Measurements from ENCODE around the gene MPZL1. TPM values are rescaled to one million over a fixed set of nuclear protein-coding genes. Genes with fewer than 3 reads are reported as not detected.

The MPZL1 gene
- total and polyA plus RNA-seq, 2 of the 13 experiments (the other 11 are each of a cell fraction or from before 2014, with no cell fraction given): 38.0 to 68.7 TPM

DNA sequence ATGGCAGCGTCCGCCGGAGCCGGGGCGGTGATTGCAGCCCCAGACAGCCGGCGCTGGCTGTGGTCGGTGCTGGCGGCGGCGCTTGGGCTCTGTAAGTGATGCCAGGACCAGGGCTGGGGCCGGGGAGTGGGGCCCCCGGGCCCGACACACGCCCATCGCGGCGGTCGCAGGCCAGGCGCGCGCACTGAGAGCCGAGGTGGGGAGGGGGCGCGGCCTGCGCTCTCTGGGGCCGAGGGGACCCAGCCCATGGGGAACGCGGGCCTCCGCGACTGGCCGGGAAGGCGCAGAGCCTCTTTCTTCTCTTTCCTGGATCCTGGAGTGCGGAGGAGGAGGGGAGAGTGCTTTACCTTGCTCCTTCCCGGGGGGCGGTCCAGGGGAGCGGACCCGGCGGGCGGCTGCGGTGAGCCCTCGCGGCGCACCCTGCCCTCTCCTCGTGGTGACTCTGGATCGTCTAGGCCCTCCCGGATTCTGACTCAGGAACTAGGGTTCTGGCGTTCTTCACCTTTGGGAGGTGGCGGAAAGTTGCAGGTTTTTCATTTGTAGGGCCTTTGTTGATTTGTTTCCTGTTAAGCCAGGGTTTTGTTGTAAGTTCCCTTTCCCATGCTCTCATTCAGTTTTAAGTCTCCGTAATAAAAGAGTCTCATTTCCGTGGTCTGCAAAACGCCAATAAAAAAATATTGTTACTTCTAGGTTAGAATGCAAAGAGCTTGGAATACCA is 529 bp downstream of the MPZL1 start (continued):
- TF ChIP-seq ZNF768 (CRISPR knock-in tag; IDR thresholded peaks at IDR 0.05) (peak; percentile 34; the same call in 1 of the 2 replicates), ZNF607 (CRISPR knock-in tag; IDR thresholded peaks at IDR 0.05; ENCODE audit: borderline replicate concordance) (no peak), KLF12 (CRISPR knock-in tag; IDR thresholded peaks at IDR 0.05; ENCODE audit: borderline replicate concordance) (no peak), FIP1L1 (IDR thresholded peaks at IDR 0.05; ENCODE audit: borderline replicate concordance, insufficient read depth, low read depth, low read length) (no peak), NFIC (IDR thresholded peaks at IDR 0.05; ENCODE audit: low read length) (no peak), MEF2D (CRISPR knock-in tag; IDR thresholded peaks at IDR 0.05) (no peak), PTBP1 (IDR thresholded peaks at IDR 0.05; ENCODE audit: low read depth, low read length, poor library complexity, severe bottlenecking) (no peak), MAF1 (CRISPR knock-in tag; IDR thresholded peaks at IDR 0.05; ENCODE audit: borderline replicate concordance) (no peak), MTA1 (CRISPR knock-in tag; IDR thresholded peaks at IDR 0.05; ENCODE audit: borderline replicate concordance) (no peak), FOXM1 (CRISPR knock-in tag; IDR thresholded peaks at IDR 0.05) (no peak), ZNF614 (CRISPR knock-in tag; IDR thresholded peaks at IDR 0.05; ENCODE audit: borderline replicate concordance) (no peak), ZNF563 (CRISPR knock-in tag; IDR thresholded peaks at IDR 0.05) (peak; percentile 91), PAX8 (CRISPR knock-in tag; IDR thresholded peaks at IDR 0.05; ENCODE audit: borderline replicate concordance) (no peak), MED13 (CRISPR knock-in tag; IDR thresholded peaks at IDR 0.05) (no peak), ZNF75D (CRISPR knock-in tag; IDR thresholded peaks at IDR 0.05; ENCODE audit: borderline replicate concordance) (no peak), SMARCC2 (IDR thresholded peaks at IDR 0.05) (no peak), TBP (CRISPR knock-in tag; IDR thresholded peaks at IDR 0.05) (no peak), NONO (IDR thresholded peaks at IDR 0.05) (no peak), NONO (CRISPR knock-in tag; conservative IDR thresholded peaks at IDR 0.05) (no peak; the same call in 1 of the 2 replicates), RBFOX2 (IDR thresholded peaks at IDR 0.05; ENCODE audit: low read depth, low read length) (peak; percentile 71), ZBTB1 (CRISPR knock-in tag; IDR thresholded peaks at IDR 0.05; ENCODE audit: borderline replicate concordance) (no peak), ZC3H13 (CRISPR knock-in tag; IDR thresholded peaks at IDR 0.05) (no peak), DNMT3B (CRISPR knock-in tag; conservative IDR thresholded peaks at IDR 0.05) (no peak), ZNF12 (CRISPR knock-in tag; IDR thresholded peaks at IDR 0.05) (no peak), TOPORS (CRISPR knock-in tag; IDR thresholded peaks at IDR 0.05) (no peak; the same call in 1 of the 2 replicates)
- TF ChIP-seq, protein P1, sequence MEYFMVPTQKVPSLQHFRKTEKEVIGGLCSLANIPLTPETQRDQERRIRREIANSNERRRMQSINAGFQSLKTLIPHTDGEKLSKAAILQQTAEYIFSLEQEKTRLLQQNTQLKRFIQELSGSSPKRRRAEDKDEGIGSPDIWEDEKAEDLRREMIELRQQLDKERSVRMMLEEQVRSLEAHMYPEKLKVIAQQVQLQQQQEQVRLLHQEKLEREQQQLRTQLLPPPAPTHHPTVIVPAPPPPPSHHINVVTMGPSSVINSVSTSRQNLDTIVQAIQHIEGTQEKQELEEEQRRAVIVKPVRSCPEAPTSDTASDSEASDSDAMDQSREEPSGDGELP (IDR thresholded peaks at IDR 0.05; ENCODE audit: borderline replicate concordance, low read depth): no peak
- TF ChIP-seq, protein P2, sequence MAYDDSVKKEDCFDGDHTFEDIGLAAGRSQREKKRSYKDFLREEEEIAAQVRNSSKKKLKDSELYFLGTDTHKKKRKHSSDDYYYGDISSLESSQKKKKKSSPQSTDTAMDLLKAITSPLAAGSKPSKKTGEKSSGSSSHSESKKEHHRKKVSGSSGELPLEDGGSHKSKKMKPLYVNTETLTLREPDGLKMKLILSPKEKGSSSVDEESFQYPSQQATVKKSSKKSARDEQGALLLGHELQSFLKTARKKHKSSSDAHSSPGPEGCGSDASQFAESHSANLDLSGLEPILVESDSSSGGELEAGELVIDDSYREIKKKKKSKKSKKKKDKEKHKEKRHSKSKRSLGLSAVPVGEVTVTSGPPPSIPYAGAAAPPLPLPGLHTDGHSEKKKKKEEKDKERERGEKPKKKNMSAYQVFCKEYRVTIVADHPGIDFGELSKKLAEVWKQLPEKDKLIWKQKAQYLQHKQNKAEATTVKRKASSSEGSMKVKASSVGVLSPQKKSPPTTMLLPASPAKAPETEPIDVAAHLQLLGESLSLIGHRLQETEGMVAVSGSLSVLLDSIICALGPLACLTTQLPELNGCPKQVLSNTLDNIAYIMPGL (CRISPR knock-in tag; IDR thresholded peaks at IDR 0.05; ENCODE audit: borderline replicate concordance in 1 of 2, low read depth in 1 of 2): peak in 1 of 2 experiments; percentile 89; a peak in 2 of 4 replicates
- TF ChIP-seq, protein P3, sequence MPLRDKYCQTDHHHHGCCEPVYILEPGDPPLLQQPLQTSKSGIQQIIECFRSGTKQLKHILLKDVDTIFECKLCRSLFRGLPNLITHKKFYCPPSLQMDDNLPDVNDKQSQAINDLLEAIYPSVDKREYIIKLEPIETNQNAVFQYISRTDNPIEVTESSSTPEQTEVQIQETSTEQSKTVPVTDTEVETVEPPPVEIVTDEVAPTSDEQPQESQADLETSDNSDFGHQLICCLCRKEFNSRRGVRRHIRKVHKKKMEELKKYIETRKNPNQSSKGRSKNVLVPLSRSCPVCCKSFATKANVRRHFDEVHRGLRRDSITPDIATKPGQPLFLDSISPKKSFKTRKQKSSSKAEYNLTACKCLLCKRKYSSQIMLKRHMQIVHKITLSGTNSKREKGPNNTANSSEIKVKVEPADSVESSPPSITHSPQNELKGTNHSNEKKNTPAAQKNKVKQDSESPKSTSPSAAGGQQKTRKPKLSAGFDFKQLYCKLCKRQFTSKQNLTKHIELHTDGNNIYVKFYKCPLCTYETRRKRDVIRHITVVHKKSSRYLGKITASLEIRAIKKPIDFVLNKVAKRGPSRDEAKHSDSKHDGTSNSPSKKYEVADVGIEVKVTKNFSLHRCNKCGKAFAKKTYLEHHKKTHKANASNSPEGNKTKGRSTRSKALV (CRISPR knock-in tag; IDR thresholded peaks at IDR 0.05): 0 out of 2 replicates have a peak, but pooled peaks have one; percentile 6
